Measurements from ENCODE around the gene CNKSR1.
A peak's percentile ranks its signal among the peaks of the same experiment; 100 is the strongest.

Gene CNKSR1

DNA sequence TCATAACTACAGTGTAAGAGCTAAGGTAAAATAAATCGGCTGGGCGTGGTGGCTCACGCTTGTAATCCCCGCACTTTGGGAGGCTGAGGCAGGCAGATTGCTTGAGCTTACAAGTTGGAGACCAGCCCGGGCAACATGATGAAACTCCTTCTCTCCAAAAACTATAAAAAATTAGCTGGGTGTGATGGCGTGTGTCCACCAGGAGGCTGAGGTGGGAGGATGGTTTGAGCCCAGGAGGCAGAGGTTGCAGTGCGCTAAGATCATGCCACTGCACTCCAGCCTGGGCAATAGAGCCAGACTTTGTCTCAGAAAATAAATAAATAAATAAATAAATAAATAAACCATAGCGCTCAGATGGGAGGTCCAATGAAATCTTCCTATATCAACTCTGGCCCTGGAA lies 35.1 kb upstream of the CNKSR1 start:
- no peak for DNase-seq (ENCODE audit: low spot score)
- TF ChIP-seq, protein P1, sequence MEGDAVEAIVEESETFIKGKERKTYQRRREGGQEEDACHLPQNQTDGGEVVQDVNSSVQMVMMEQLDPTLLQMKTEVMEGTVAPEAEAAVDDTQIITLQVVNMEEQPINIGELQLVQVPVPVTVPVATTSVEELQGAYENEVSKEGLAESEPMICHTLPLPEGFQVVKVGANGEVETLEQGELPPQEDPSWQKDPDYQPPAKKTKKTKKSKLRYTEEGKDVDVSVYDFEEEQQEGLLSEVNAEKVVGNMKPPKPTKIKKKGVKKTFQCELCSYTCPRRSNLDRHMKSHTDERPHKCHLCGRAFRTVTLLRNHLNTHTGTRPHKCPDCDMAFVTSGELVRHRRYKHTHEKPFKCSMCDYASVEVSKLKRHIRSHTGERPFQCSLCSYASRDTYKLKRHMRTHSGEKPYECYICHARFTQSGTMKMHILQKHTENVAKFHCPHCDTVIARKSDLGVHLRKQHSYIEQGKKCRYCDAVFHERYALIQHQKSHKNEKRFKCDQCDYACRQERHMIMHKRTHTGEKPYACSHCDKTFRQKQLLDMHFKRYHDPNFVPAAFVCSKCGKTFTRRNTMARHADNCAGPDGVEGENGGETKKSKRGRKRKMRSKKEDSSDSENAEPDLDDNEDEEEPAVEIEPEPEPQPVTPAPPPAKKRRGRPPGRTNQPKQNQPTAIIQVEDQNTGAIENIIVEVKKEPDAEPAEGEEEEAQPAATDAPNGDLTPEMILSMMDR (IDR thresholded peaks at IDR 0.05; ENCODE audit: extremely low read depth, missing control alignments) = no peak

DNA sequence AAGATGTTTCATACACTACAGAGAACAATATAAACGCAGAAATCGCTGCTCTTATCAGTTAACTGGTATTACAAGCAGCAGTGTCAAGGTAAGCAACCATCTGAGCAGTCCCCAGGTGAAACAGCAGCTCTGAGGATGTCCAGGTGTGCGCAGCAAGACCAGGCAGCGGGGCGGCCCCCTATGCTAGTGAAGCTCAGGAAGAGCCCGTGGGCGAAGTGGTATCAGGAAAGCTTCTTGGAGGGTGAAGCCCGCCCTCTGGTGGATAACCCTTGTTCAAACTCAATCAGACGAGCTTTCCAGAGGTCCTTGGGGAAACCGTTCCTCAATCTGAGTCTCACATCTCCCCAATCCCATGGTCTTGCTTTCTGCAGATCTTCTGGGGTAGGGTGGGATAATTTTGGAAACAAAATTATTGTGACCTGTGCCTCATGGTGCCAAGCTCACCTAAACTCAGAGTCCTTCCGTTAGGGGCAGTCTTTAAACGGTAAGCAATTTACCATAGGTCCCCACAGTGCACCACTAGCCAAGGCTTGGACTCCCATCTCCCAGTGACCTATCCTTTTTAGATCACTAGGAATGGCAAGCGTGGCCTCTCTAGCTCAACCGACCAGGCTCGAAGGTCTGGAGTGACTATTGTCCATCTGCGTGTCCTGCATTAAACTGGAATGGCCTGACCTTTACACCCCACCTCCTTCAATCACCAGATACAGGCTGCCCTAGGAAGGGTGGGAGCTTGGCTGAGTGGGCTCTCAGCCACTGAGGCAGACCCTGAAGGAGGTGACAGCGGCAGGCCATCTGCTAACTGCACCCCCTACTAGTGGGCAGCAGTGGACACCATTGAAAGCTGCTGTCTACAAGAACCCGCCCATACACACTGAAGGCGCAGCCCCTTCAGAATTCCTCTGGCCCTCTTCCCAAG lies 32.0 kb upstream of the CNKSR1 start:
- TF ChIP-seq, protein P1 (IDR thresholded peaks at IDR 0.05; ENCODE audit: extremely low read depth, missing control alignments) = peak; percentile 39
- DNase-seq (ENCODE audit: low spot score) = peak; percentile 75

DNA sequence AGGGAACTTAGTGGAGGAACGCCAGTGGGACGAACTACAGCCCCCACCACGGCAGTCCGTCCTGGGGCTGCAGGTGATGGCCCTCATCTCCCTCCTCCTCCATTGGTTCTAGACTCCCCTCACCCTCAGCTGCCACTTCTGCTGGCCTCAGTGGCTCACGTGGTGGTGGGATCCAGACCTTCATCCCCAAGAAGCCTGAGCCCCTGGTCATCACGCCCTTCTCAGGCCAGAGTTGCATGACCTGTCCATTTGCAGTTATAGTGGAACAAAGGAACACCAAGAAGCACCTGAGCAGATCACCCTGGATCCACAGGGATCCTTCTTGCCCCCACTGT lies 31.4 kb upstream of the CNKSR1 start:
- TF ChIP-seq, protein P1 (IDR thresholded peaks at IDR 0.05; ENCODE audit: extremely low read depth, missing control alignments) = no peak
- no peak for DNase-seq (ENCODE audit: low spot score)

DNA sequence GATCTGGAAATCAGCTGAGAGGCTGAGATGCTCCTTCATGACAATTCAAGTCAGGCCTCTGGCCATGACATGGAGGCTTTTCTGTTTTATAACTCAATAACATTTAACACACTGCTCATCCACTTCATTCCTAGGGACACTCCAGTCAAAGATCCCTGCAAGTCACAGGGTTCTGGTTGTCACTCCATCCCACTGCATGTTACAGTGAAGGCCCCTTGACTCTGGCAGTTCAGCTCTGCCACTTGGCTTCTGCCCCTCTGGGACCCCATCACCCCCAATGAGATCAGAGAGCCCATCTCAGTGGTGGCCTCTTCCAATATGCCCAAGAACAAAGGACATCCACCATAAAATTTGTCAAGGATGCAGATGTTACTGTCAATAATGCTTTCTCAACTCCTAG lies 28.4 kb upstream of the CNKSR1 start:
- no peak for DNase-seq (ENCODE audit: low spot score)
- TF ChIP-seq, protein P1 (IDR thresholded peaks at IDR 0.05; ENCODE audit: extremely low read depth, missing control alignments) = no peak

DNA sequence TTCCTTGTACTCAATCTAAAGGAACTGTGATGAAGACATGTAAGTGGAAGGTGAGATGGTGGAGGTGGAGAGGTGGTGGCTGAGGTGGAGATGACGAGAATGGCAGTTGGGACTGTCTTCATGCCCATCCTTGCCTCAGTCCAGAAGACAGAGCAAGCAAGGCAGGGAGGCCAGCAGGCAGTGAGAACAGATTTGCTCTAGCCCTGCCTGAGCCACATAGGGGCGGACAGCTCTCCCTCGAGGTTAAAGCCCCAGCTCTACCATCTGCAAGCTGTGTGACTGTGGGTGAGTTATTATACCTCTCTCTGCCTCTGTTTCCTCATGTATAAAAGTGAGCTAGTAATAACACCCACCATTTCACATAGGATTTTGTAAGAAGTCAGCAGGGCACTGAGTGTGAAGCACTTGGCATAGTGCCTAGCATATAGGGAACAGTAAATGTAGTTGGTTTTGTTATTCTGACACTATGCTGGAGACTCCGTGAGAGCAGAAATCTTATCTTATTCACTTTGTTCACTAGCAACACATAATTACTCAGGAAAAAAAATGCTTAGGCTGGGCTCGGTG lies 23.2 kb upstream of the CNKSR1 start:
- TF ChIP-seq, protein P1 (IDR thresholded peaks at IDR 0.05; ENCODE audit: extremely low read depth, missing control alignments) = no peak
- DNase-seq (ENCODE audit: low spot score) = no peak

DNA sequence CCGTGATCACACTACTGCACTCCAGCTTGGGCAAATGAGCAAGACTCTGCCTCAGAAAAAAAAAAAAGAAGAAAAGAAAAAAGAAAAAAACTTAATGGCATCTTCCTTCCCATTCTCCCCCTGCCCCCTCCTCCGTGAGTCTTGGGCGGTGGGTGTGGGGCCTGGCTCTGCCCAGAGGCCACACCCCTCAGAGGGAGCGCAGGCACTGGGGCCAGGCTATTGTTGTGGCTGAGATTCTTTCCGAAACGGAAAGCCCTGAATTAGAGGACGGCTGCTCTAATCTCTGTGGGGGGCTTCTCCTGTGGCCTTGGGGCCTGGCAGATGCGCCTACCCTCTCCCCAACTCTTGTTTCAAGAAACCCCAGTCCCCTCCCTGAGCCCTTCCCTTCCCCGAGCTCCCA lies 22.5 kb upstream of the CNKSR1 start:
- TF ChIP-seq, protein P1 (IDR thresholded peaks at IDR 0.05; ENCODE audit: extremely low read depth, missing control alignments) = no peak
- no peak for DNase-seq (ENCODE audit: low spot score)
